HG02571 (cell line): ENCODE measurements around the gene UCN2.

Experiments
- ATAC-seq: cut with Tn5 transposase; IDR thresholded peaks from one replicate; pipeline ENCODE4 v1.9.1; 2021; ENCODE audit warnings: mild to moderate bottlenecking, moderate library complexity; ENCODE audit not compliant: unreplicated experiment

UCN2 gene

GRCh38 chr3:48591886-48592518 is 28.4 kb upstream of the UCN2 start:
- no peak for ATAC-seq

GRCh38 chr3:48591436-48591835 is 27.9 kb upstream of the UCN2 start:
- no peak for ATAC-seq

- ATAC-seq: no peak
Observed at GRCh38 chr3:48588230-48588629, 24.6 kb upstream of the UCN2 start.

- ATAC-seq: no peak
Observed at GRCh38 chr3:48587686-48588085, 24.1 kb upstream of the UCN2 start.

GRCh38 chr3:48585411-48585810 is 21.8 kb upstream of the UCN2 start:
- no peak for ATAC-seq

GRCh38 chr3:48584836-48585235 is 21.3 kb upstream of the UCN2 start:
- ATAC-seq: no peak

GRCh38 chr3:48581621-48582481 is 18.3 kb upstream of the UCN2 start:
- ATAC-seq: no peak

GRCh38 chr3:48576647-48577046 is 13.1 kb upstream of the UCN2 start:
- no peak for ATAC-seq

- no peak for ATAC-seq
Observed at GRCh38 chr3:48575366-48575765, 11.8 kb upstream of the UCN2 start.

- ATAC-seq: no peak
Observed at GRCh38 chr3:48573973-48574585, 10.5 kb upstream of the UCN2 start.

- ATAC-seq: no peak
Observed at GRCh38 chr3:48572517-48572916, 8.9 kb upstream of the UCN2 start.

GRCh38 chr3:48571938-48572337 is 8.4 kb upstream of the UCN2 start:
- no peak for ATAC-seq

- ATAC-seq: no peak
Observed at GRCh38 chr3:48569808-48570450, 6.3 kb upstream of the UCN2 start.

GRCh38 chr3:48569400-48569799 is 5.8 kb upstream of the UCN2 start:
- no peak for ATAC-seq

GRCh38 chr3:48568476-48568875 is 4.9 kb upstream of the UCN2 start:
- no peak for ATAC-seq

- ATAC-seq: no peak
Observed at GRCh38 chr3:48567500-48567899, 3.9 kb upstream of the UCN2 start.

- ATAC-seq: no peak
Observed at GRCh38 chr3:48567090-48567489, 3.5 kb upstream of the UCN2 start.

GRCh38 chr3:48566401-48566760 is 2.8 kb upstream of the UCN2 start:
- no peak for ATAC-seq

- no peak for ATAC-seq
Observed at GRCh38 chr3:48565591-48566400, 2.2 kb upstream of the UCN2 start.

GRCh38 chr3:48565186-48565585 is 1.6 kb upstream of the UCN2 start:
- ATAC-seq: no peak

- ATAC-seq: no peak
Observed at GRCh38 chr3:48564667-48565066, 1.1 kb upstream of the UCN2 start.
